WTC11 (cell line): Measurements from ENCODE around the gene SYDE2.

Source experiments
- SOX15 ChIP-seq: fragments of 250-450 bp; sonication (Bioruptor Pico); IDR thresholded peaks from 2 replicates; pipeline ENCODE4 v1.9.0; 2021; ENCODE audit warnings: mild to moderate bottlenecking
- TF ChIP-seq, protein P1 (sequence below): sonication (generic); formaldehyde crosslinking; IDR thresholded peaks from 2 replicates; pipeline ENCODE4 v1.8.0; 2022; ENCODE audit warnings: mild to moderate bottlenecking, missing genetic modification reagents
- TF ChIP-seq, protein P2 (sequence below): fragments of 200-600 bp; IDR thresholded peaks from 2 replicates; pipeline ENCODE4 v1.8.0; 2022; ENCODE audit warnings: antibody characterized with exemption
- TF ChIP-seq, protein P3 (sequence below): sonication (generic); formaldehyde crosslinking; IDR thresholded peaks from 2 replicates; pipeline ENCODE4 v1.8.1; 2022; ENCODE audit warnings: low read depth, missing genetic modification reagents, borderline replicate concordance
- TF ChIP-seq, protein P4 (sequence below): sonication (generic); formaldehyde crosslinking; conservative IDR thresholded peaks from 2 replicates; pipeline ENCODE4 v1.8.1; 2022; ENCODE audit warnings: mild to moderate bottlenecking, missing genetic modification reagents

- TF ChIP-seq, protein P1, sequence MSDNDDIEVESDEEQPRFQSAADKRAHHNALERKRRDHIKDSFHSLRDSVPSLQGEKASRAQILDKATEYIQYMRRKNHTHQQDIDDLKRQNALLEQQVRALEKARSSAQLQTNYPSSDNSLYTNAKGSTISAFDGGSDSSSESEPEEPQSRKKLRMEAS (CRISPR knock-in tag): no peak
- TF ChIP-seq, protein P2, sequence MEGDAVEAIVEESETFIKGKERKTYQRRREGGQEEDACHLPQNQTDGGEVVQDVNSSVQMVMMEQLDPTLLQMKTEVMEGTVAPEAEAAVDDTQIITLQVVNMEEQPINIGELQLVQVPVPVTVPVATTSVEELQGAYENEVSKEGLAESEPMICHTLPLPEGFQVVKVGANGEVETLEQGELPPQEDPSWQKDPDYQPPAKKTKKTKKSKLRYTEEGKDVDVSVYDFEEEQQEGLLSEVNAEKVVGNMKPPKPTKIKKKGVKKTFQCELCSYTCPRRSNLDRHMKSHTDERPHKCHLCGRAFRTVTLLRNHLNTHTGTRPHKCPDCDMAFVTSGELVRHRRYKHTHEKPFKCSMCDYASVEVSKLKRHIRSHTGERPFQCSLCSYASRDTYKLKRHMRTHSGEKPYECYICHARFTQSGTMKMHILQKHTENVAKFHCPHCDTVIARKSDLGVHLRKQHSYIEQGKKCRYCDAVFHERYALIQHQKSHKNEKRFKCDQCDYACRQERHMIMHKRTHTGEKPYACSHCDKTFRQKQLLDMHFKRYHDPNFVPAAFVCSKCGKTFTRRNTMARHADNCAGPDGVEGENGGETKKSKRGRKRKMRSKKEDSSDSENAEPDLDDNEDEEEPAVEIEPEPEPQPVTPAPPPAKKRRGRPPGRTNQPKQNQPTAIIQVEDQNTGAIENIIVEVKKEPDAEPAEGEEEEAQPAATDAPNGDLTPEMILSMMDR: no peak
- no peak for TF ChIP-seq SOX15
- TF ChIP-seq, protein P3, sequence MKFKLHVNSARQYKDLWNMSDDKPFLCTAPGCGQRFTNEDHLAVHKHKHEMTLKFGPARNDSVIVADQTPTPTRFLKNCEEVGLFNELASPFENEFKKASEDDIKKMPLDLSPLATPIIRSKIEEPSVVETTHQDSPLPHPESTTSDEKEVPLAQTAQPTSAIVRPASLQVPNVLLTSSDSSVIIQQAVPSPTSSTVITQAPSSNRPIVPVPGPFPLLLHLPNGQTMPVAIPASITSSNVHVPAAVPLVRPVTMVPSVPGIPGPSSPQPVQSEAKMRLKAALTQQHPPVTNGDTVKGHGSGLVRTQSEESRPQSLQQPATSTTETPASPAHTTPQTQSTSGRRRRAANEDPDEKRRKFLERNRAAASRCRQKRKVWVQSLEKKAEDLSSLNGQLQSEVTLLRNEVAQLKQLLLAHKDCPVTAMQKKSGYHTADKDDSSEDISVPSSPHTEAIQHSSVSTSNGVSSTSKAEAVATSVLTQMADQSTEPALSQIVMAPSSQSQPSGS (CRISPR knock-in tag): no peak
- TF ChIP-seq, protein P4, sequence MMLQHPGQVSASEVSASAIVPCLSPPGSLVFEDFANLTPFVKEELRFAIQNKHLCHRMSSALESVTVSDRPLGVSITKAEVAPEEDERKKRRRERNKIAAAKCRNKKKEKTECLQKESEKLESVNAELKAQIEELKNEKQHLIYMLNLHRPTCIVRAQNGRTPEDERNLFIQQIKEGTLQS (CRISPR knock-in tag): no peak
Measured at GRCh38 chr1:85202864-85203255, 2.0 kb upstream of the SYDE2 start.
